ENCODE results near the gene TPGS2.

TPGS2 gene

GRCh38 chr18:36843199-36843598 is 14.4 kb upstream of the TPGS2 start:
- TF ChIP-seq, protein P1, sequence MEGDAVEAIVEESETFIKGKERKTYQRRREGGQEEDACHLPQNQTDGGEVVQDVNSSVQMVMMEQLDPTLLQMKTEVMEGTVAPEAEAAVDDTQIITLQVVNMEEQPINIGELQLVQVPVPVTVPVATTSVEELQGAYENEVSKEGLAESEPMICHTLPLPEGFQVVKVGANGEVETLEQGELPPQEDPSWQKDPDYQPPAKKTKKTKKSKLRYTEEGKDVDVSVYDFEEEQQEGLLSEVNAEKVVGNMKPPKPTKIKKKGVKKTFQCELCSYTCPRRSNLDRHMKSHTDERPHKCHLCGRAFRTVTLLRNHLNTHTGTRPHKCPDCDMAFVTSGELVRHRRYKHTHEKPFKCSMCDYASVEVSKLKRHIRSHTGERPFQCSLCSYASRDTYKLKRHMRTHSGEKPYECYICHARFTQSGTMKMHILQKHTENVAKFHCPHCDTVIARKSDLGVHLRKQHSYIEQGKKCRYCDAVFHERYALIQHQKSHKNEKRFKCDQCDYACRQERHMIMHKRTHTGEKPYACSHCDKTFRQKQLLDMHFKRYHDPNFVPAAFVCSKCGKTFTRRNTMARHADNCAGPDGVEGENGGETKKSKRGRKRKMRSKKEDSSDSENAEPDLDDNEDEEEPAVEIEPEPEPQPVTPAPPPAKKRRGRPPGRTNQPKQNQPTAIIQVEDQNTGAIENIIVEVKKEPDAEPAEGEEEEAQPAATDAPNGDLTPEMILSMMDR (IDR thresholded peaks at IDR 0.05; ENCODE audit: insufficient read depth, low read length, missing control alignments) = no peak
- ChIA-PET POLR2A (no interaction called here), CTCF (interaction anchor here (1.0 to 3.2 kb wide), 2 partner anchors 14 to 156 kb away, joined by 3 to 13 read pairs; partner anchors contain the start of genes KIAA1328 and TPGS2)
- no peak overlapping the region for H3K4me3 ChIP-seq (ENCODE audit: low read depth, low read length)
- no peak for DNase-seq (ENCODE audit: low read depth, low spot score)

GRCh38 chr18:36839835-36840234 is 11.0 kb upstream of the TPGS2 start:
- ChIA-PET POLR2A (no interaction called here), CTCF (interaction anchor here (0.6 kb wide), 1 partner anchor 10 kb away, joined by 3 read pairs; no protein-coding TSS in a partner anchor)
- no peak overlapping the region for H3K4me3 ChIP-seq (ENCODE audit: low read depth, low read length)
- TF ChIP-seq, protein P1 (IDR thresholded peaks at IDR 0.05; ENCODE audit: insufficient read depth, low read length, missing control alignments) = no peak
- DNase-seq (ENCODE audit: low read depth, low spot score) = no peak

GRCh38 chr18:36835927-36836326 is 7.1 kb upstream of the TPGS2 start:
- TF ChIP-seq, protein P1 (IDR thresholded peaks at IDR 0.05; ENCODE audit: insufficient read depth, low read length, missing control alignments) = no peak
- DNase-seq (ENCODE audit: low read depth, low spot score) = no peak
- ChIA-PET CTCF (no interaction called here), POLR2A (no interaction called here)
- H3K4me3 ChIP-seq (ENCODE audit: low read depth, low read length) = no peak overlapping the region

GRCh38 chr18:36833120-36833519 is 4.3 kb upstream of the TPGS2 start:
- ChIA-PET POLR2A (no interaction called here), CTCF (no interaction called here)
- no peak overlapping the region for H3K4me3 ChIP-seq (ENCODE audit: low read depth, low read length)
- TF ChIP-seq, protein P1 (IDR thresholded peaks at IDR 0.05; ENCODE audit: insufficient read depth, low read length, missing control alignments) = no peak
- no peak for DNase-seq (ENCODE audit: low read depth, low spot score)

GRCh38 chr18:36831139-36831538 is 2.3 kb upstream of the TPGS2 start:
- DNase-seq (ENCODE audit: low read depth, low spot score) = no peak
- TF ChIP-seq, protein P1 (IDR thresholded peaks at IDR 0.05; ENCODE audit: insufficient read depth, low read length, missing control alignments) = no peak
- POLR2A ChIA-PET = no interaction called here
- CTCF ChIA-PET = no interaction called here
- no peak overlapping the region for H3K4me3 ChIP-seq (ENCODE audit: low read depth, low read length)

DNA sequence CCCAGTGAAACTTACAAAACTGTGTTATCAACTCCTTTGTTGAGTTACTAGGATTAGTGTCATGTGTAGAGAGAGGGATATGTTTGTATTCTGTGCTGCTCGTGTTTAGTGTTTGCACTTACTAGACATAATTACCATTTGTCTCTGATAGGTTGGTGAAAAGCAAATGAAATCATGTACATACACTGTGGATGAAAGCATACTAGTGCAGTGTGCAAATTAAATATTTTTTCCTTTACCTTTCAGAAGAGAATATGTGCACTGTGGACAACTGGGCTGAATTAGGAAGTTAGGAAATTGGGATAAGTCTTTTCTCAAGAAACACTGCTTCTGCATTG is 1.3 kb upstream of the TPGS2 start:
- CTCF ChIA-PET = interaction anchor here (0.8 to 4.4 kb wide), 5 partner anchors 8 to 142 kb away, joined by 3 to 25 read pairs (median 7); no protein-coding TSS in a partner anchor
- TF ChIP-seq, protein P1 (IDR thresholded peaks at IDR 0.05; ENCODE audit: insufficient read depth, low read length, missing control alignments) = no peak
- POLR2A ChIA-PET = no interaction called here

More for the DNA sequence above, 1.3 kb upstream of the TPGS2 start:
- no peak for DNase-seq (ENCODE audit: low read depth, low spot score)
- peak overlapping the region; percentile 98; the same call in 1 of the 2 replicates for H3K4me3 ChIP-seq (ENCODE audit: low read depth, low read length)

Measured in AG04449 (cell line).